Smooth muscle cell (in vitro differentiated cells): Measurements from ENCODE around the gene PTPRN. TPM values are rescaled to one million over a fixed set of nuclear protein-coding genes. Genes with fewer than 3 reads are reported as not detected.

Experiments
- DNase-seq: peaks from one replicate; lab custom pipeline; 2025; ENCODE audit not compliant: unreplicated experiment; lab: John Stamatoyannopoulos, UW
- H2AFZ ChIP-seq: fragments of 200-600 bp; sonication (generic); 2 replicates; pipeline ENCODE4 v1.6.0; 2016; ENCODE audit warnings: antibody characterized with exemption, low read depth, mild to moderate bottlenecking
- H3F3A ChIP-seq: fragments of 200-600 bp; sonication (generic); 2 replicates; pipeline ENCODE4 v1.6.0; 2017; ENCODE audit warnings: antibody characterized with exemption, low read depth
- H3K27ac ChIP-seq: fragments of 200-600 bp; sonication (generic); 2 replicates; pipeline ENCODE4 v1.5.1; 2016; ENCODE audit warnings: low read depth, mild to moderate bottlenecking
- H3K27me3 ChIP-seq: fragments of 200-600 bp; sonication (generic); 2 replicates; pipeline ENCODE4 v1.6.1; 2016; ENCODE audit warnings: low read depth, mild to moderate bottlenecking
- H3K36me3 ChIP-seq: fragments of 200-600 bp; sonication (generic); 2 replicates; pipeline ENCODE4 v1.5.1; 2016; ENCODE audit warnings: low read depth
- H3K4me1 ChIP-seq: fragments of 200-600 bp; sonication (generic); 2 replicates; pipeline ENCODE4 v1.5.1; 2016; ENCODE audit warnings: low read depth
- H3K4me2 ChIP-seq: fragments of 200-600 bp; sonication (generic); 2 replicates; pipeline ENCODE4 v1.6.0; 2016; ENCODE audit warnings: mild to moderate bottlenecking
- H3K4me3 ChIP-seq: fragments of 200-600 bp; sonication (generic); 2 replicates; pipeline ENCODE4 v1.5.1; 2016; ENCODE audit warnings: mild to moderate bottlenecking
- H3K79me2 ChIP-seq: fragments of 200-600 bp; sonication (generic); 2 replicates; pipeline ENCODE4 v1.6.0; 2016; ENCODE audit warnings: low read depth, mild to moderate bottlenecking
- H3K9ac ChIP-seq: fragments of 200-600 bp; sonication (generic); 2 replicates; pipeline ENCODE4 v1.6.0; 2016; ENCODE audit warnings: low read depth
- H3K9me3 ChIP-seq: fragments of 200-600 bp; sonication (generic); replicated peaks from 2 replicates; pipeline ENCODE4 v1.5.1; 2016; ENCODE audit warnings: low read depth
- H4K20me1 ChIP-seq: fragments of 200-600 bp; sonication (generic); 2 replicates; pipeline ENCODE4 v1.6.0; 2016; ENCODE audit warnings: low read depth
- WGBS: methylation state at CpG from one replicate; pipeline ENCODE4 v1.1.7; 2016; ENCODE audit warnings: low lambda C conversion rate; 5-methylcytosine and 5-hydroxymethylcytosine counted together
- polyA plus RNA-seq: library from polyadenylated mRNA; unstranded; fragments of >200 nt; fragmentation: Nextera tagmentation; extraction: Ambion mirVana; gene quantifications from 2 replicates; pipeline ENCODE4 v1.2.1, GENCODE V29; 2016
- total RNA-seq: library from RNA; depleted of rRNA; stranded (reverse); fragments of >200 nt; gene quantifications from 2 replicates; pipeline ENCODE4 v1.2.3, GENCODE V29; 2014
- TF ChIP-seq, protein P1 (sequence below): fragments of 200-600 bp; sonication (generic); IDR thresholded peaks from 2 replicates; pipeline ENCODE4 v1.5.1; 2017; ENCODE audit warnings: borderline replicate concordance, mild to moderate bottlenecking, antibody characterized with exemption; ENCODE audit not compliant: insufficient read depth, poor library complexity, severe bottlenecking

Gene PTPRN
- total and polyA plus RNA-seq, 2 experiments from 2014 or later, result 10.7 to 36.4 TPM

GRCh38 chr2:219282375-219282774, 26.8 kb downstream of the PTPRN start:
- H2AFZ ChIP-seq, result no peak overlapping the region
- peaks cover 15% of the 10 kb centered on the region for H3K4me1 ChIP-seq
- peaks cover 12% of the 10 kb centered on the region for H3F3A ChIP-seq
- H3K27ac ChIP-seq, result no peak overlapping the region
- WGBS, result 95% methylated on average over 5 of the region's 5 CpGs
- no peak overlapping the region for H3K4me3 ChIP-seq
- no peak overlapping the region for H3K9ac ChIP-seq
- H3K4me2 ChIP-seq, result no peak overlapping the region
- no peaks in the 10 kb centered on the region for H3K9me3 ChIP-seq
- TF ChIP-seq, protein P1, sequence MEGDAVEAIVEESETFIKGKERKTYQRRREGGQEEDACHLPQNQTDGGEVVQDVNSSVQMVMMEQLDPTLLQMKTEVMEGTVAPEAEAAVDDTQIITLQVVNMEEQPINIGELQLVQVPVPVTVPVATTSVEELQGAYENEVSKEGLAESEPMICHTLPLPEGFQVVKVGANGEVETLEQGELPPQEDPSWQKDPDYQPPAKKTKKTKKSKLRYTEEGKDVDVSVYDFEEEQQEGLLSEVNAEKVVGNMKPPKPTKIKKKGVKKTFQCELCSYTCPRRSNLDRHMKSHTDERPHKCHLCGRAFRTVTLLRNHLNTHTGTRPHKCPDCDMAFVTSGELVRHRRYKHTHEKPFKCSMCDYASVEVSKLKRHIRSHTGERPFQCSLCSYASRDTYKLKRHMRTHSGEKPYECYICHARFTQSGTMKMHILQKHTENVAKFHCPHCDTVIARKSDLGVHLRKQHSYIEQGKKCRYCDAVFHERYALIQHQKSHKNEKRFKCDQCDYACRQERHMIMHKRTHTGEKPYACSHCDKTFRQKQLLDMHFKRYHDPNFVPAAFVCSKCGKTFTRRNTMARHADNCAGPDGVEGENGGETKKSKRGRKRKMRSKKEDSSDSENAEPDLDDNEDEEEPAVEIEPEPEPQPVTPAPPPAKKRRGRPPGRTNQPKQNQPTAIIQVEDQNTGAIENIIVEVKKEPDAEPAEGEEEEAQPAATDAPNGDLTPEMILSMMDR, result no peak
- H3K79me2 ChIP-seq, result no peaks in the 10 kb centered on the region
- DNase-seq, result no peak
- no peaks in the 10 kb centered on the region for H3K36me3 ChIP-seq
- H4K20me1 ChIP-seq, result no peaks in the 10 kb centered on the region
- no peaks in the 10 kb centered on the region for H3K27me3 ChIP-seq

DNA sequence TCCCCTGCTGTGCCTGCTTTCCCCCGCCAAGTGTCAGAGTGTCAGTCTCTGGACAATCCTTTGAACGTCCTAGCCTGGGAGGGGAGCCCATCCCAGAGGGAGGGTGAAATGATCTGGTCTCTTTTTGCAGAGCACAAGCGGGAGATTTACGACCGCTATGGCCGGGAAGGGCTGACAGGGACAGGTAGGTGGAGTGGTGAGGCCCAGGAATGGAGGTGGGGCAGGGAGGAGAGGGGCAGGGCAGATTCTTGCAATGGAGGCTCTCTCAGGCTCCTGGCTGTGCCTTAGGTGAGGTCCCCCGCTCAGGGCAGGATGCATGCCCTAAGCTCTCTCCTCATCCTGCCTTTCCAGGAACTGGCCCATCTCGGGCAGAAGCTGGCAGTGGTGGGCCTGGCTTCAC, 27.6 kb downstream of the PTPRN start:
- no peak for DNase-seq
- Histone ChIP-seq H4K20me1 (no peaks in the 10 kb centered on the region), H3K79me2 (no peaks in the 10 kb centered on the region), H3K9ac (no peak overlapping the region), H3K36me3 (no peaks in the 10 kb centered on the region), H3K27ac (peak overlapping the region; percentile 99), H3F3A (peaks cover 12% of the 10 kb centered on the region), H3K4me2 (no peak overlapping the region), H3K27me3 (no peaks in the 10 kb centered on the region), H3K4me1 (peaks cover 15% of the 10 kb centered on the region), H2AFZ (no peak overlapping the region), H3K9me3 (no peaks in the 10 kb centered on the region), H3K4me3 (no peak overlapping the region)
- TF ChIP-seq, protein P1, result no peak
- 78% methylated on average over 8 of the region's 8 CpGs for whole genome bisulfite sequencing

DNA sequence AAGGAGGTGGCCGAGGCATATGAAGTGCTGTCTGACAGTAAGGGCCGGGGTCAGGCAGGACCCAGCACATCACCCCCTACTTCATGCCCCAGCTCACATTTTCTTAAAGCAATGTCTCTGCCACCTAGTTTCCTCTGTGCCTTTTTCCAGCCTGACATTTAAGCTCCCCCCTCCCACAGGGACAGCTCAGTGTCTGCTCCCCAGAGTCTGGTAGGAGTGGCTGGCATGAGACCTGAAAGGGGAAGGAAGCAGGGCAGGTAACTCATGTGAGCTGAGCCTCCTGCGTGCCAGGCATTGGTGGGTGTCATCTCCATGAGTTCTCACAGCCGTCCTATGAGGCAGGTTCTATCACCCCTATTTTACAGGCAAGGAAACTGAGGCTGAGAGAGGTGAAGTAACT, 28.6 kb downstream of the PTPRN start:
- Histone ChIP-seq H3K36me3 (no peaks in the 10 kb centered on the region), H3K4me3 (no peak overlapping the region), H4K20me1 (no peaks in the 10 kb centered on the region), H3K79me2 (no peaks in the 10 kb centered on the region), H3K27me3 (no peaks in the 10 kb centered on the region), H3K9ac (no peak overlapping the region), H3K27ac (peak overlapping the region; percentile 99), H3F3A (peaks cover 12% of the 10 kb centered on the region), H3K4me2 (peak overlapping the region; percentile 85), H2AFZ (no peak overlapping the region), H3K4me1 (peaks cover 15% of the 10 kb centered on the region), H3K9me3 (no peaks in the 10 kb centered on the region)
- TF ChIP-seq, protein P1, result no peak
- WGBS, result 93% methylated on average over 4 of the region's 4 CpGs
- no peak for DNase-seq

DNA sequence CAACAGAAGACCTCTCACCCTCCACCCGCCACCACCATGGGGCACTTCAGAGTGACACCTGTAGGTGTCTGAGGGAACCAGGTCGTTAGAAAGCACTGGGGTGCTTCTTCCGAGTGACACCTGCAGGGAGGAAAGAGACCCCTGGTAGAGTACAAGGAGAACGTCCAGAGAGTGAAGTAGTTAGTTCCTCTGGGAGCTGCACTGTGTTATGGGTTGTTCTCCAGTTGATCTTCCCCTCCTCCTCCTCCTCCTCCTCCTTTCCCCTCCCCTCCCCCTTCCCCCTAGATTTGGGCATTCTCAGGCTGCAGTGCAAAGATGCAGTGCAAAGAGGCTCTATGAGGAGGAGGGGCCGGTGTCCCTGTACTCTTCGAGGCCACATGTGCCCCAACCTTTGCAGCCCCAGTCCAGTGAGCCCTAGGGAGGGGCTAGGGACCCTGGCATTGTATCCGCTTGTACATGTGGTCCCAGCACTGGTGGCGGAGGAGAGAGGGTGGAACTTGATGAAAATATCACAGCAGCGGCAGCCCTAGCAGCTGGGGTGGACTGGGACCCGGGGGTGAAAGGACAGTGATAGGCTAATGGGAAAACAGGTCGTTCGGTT, 29.2 kb downstream of the PTPRN start:
- no peak for DNase-seq
- 52% methylated on average over 12 of the region's 12 CpGs for WGBS

More for the DNA sequence above, 29.2 kb downstream of the PTPRN start:
- no peak overlapping the region for H2AFZ ChIP-seq
- no peaks in the 10 kb centered on the region for H3K9me3 ChIP-seq
- H3K4me1 ChIP-seq, result peaks cover 15% of the 10 kb centered on the region
- H3K9ac ChIP-seq, result peak overlapping the region; percentile 97
- H3F3A ChIP-seq, result peaks cover 12% of the 10 kb centered on the region
- H3K79me2 ChIP-seq, result no peaks in the 10 kb centered on the region
- no peaks in the 10 kb centered on the region for H3K36me3 ChIP-seq
- no peaks in the 10 kb centered on the region for H4K20me1 ChIP-seq
- TF ChIP-seq, protein P1, result no peak
- no peaks in the 10 kb centered on the region for H3K27me3 ChIP-seq
- peak overlapping the region; percentile 66 for H3K4me3 ChIP-seq
- H3K27ac ChIP-seq, result peak overlapping the region; percentile 99
- peak overlapping the region; percentile 85 for H3K4me2 ChIP-seq
